ENCODE data around the gene BTN1A1. TPM values are rescaled to one million over a fixed set of nuclear protein-coding genes. Genes with fewer than 3 reads are reported as not detected.

Gene BTN1A1, protein sequence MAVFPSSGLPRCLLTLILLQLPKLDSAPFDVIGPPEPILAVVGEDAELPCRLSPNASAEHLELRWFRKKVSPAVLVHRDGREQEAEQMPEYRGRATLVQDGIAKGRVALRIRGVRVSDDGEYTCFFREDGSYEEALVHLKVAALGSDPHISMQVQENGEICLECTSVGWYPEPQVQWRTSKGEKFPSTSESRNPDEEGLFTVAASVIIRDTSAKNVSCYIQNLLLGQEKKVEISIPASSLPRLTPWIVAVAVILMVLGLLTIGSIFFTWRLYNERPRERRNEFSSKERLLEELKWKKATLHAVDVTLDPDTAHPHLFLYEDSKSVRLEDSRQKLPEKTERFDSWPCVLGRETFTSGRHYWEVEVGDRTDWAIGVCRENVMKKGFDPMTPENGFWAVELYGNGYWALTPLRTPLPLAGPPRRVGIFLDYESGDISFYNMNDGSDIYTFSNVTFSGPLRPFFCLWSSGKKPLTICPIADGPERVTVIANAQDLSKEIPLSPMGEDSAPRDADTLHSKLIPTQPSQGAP
- not detected in 2 replicates for total RNA-seq

DNA sequence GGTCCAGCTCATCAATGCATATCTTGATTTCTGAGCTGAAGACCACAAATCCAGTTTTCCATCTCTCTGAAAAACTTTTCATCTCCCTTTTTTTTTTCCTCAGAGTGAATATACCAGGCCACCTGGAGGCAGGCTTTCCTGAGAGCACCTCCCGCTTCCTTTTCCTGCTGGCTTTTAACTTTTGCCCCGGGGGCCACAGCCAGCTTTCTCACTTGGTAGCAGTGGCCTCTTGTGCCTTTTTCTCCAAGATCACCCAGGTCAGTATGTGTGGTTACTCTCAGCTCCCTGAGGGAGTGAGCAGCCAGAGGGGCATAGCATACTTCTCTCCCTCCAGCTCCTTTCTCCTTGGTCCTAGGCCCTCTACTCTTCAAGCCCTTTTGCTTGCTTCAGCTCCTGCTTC lies at the start of gene BTN1A1:
Gene BTN1A1 (plus strand): TSS at position 202 of the 400 bp plus-strand sequence. CDS start 984 bp downstream, outside the sequence.

DNA sequence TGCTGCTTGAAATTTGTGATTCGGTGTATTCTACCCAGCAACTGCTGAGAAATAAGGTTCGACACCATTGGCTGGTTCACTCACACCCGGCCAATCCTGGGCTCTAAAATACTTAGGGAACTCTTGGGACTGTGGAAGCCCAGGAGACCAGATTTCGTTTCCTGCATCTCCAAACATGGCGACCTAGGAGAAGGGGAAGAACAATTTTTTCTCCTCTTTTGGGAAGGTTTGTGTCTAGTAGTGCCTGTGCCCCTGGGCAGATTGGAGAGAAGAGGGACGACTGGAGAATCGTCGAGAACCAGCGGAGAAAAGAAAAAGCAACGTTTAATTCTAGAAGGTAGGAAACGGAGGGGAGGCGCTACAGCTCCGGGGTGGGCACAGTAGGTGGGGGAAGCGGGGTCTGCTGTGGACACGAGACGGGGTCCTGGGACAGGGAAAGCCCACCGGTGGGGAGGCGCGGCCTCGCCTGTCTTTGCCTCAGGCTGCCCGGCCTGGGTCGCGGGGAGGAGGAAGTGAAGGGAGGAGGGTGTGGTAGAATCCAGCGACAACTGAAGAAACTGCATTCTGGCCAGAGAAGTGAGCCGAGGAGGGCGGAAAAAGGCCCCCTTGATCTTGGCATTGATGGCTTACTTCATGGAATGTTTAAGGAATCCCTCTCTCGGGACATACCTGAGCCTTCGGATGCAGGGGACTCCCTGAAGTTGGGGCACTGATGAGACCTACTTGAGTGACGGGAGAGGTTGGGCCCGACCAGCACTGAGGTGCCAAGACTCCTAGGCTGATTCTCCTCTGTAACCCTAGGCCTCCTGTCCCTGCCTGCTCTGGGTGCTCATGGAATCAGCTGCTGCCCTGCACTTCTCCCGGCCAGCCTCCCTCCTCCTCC lies 42.1 kb upstream of the BTN1A1 start, which contains the start of gene BTN2A1:
Gene BTN2A1 (plus strand): TSS at position 150 of the 883 bp plus-strand sequence. CDS start 682 bp downstream, at position 832.

DNA sequence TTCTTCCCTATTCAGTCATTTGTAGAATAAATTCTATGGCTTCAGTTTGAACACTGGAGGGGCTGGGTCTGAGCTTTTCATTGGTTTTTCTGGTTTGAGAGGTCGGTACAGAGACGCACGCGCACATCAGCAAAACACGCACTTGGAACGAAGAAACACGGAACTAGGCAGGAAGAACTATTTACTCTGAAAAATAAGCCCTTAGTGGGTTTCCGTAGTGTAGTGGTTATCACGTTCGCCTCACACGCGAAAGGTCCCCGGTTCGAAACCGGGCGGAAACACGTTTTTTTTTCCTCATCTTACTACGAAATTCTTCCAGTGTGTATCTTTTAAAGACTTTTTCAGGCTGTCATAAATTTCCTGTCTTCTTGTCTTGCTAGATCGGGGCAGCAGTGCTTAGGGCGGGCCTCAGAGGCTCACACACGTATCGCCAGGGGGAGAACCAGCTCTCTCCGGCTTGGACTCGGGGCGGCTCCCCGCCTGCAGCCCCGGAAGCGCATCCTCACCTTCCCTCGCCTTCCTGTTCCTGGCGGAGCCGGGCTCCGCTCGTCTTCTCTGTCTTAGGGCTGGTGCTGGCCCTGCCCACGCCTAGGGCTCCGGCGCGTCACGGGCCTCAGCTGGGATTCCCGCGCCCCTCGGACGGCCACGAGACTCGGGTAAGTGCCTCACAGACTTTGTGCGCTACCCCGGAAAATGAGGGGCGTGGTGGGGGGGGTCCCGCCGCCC lies 37.9 kb downstream of the BTN1A1 start, which contains the start of gene HMGN4:
Gene HMGN4 (plus strand): TSS at position 521 of the 726 bp plus-strand sequence. CDS start 6,841 bp downstream, outside the sequence.

Other genes starting within 250 kb of the BTN1A1 start
- gene BTN3A2, start 135.1 kb upstream of the BTN1A1 start, total RNA-seq = 17.2 and 28.6 TPM in 2 replicates
- 11.4 and 18.5 TPM in 2 replicates for gene BTN2A2, start 117.2 kb upstream of the BTN1A1 start, total RNA-seq
- 8.8 and 28.1 TPM in 2 replicates for gene BTN3A1, start 98.0 kb upstream of the BTN1A1 start, total RNA-seq
- 5.2 and 12.6 TPM in 2 replicates for gene BTN3A3, start 59.8 kb upstream of the BTN1A1 start, total RNA-seq
- gene BTN2A1, start 42.3 kb upstream of the BTN1A1 start, total RNA-seq = 7.1 and 8.8 TPM in 2 replicates
- 57.2 and 80.9 TPM in 2 replicates for gene HMGN4, start 38.1 kb downstream of the BTN1A1 start, total RNA-seq
- 24.7 and 26.6 TPM in 2 replicates for gene ABT1, start 96.7 kb downstream of the BTN1A1 start, total RNA-seq
- gene ZNF322, start 159.4 kb downstream of the BTN1A1 start, total RNA-seq = 12.3 and 20.5 TPM in 2 replicates

Data from epithelial cell of umbilical artery (primary cell).